Measurements from ENCODE around the gene PRPF40B.

Gene PRPF40B

DNA sequence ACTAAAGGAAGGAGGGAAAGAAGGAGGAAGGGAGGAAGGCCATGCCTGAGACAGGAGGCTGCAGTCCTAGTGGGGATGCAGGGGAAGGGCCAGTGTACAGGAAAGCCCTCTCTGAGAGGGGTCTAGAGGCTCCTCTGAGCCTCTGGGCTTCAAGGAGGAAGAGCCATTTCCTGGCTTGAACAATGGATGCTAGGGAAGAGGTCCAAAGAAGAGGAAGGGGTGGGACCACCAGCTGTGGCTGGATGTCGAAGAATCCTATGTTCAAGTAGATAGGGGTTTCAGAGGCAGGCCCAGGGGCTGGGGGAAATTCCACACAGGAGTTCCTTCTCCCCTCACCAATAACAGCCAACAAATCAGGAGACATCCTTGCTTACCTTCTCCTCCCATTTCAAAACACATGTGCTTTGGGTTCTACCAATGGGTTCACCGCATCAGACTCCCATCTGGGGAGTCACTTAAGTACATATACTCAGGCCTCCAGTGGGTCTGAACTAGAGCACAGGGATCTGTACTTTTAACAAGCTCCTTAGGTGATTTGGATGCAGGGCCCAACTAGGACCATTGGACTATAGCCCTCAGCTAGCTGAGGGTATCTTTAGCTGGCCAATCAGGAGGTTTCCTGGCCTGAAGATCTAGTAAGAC lies 32.4 kb downstream of the PRPF40B start:
- no peak for DNase-seq (ENCODE audit: extremely low read depth in 1 of 2, low read depth in 1 of 2)

GRCh38 chr12:49658276-49658675 lies 34.9 kb downstream of the PRPF40B start:
- DNase-seq (ENCODE audit: extremely low read depth in 1 of 2, low read depth in 1 of 2) = no peak

DNA sequence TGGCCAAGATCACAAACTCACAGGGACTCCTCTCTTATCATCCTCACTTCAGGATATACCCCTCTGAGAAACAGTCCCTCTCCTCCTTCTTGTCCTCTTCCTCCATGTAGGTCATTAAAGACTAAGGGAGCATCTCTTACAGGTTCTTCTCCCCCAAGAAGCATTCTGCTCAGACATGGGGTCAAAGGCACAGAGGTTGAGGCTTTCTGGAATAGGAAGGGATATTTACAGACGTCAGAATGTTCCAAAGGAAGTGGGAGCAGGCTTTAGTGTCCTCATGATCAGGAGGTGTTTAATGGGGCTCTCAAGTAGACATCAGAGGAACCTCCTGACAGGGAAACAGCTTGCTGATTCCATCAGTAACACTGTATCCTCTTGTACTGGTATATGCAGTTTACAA lies 36.4 kb downstream of the PRPF40B start:
- no peak for DNase-seq (ENCODE audit: extremely low read depth in 1 of 2, low read depth in 1 of 2)

GRCh38 chr12:49661191-49661590 lies 37.8 kb downstream of the PRPF40B start:
- DNase-seq (ENCODE audit: extremely low read depth in 1 of 2, low read depth in 1 of 2) = no peak

GRCh38 chr12:49661746-49662145 lies 38.4 kb downstream of the PRPF40B start:
- DNase-seq (ENCODE audit: extremely low read depth in 1 of 2, low read depth in 1 of 2) = no peak

DNA sequence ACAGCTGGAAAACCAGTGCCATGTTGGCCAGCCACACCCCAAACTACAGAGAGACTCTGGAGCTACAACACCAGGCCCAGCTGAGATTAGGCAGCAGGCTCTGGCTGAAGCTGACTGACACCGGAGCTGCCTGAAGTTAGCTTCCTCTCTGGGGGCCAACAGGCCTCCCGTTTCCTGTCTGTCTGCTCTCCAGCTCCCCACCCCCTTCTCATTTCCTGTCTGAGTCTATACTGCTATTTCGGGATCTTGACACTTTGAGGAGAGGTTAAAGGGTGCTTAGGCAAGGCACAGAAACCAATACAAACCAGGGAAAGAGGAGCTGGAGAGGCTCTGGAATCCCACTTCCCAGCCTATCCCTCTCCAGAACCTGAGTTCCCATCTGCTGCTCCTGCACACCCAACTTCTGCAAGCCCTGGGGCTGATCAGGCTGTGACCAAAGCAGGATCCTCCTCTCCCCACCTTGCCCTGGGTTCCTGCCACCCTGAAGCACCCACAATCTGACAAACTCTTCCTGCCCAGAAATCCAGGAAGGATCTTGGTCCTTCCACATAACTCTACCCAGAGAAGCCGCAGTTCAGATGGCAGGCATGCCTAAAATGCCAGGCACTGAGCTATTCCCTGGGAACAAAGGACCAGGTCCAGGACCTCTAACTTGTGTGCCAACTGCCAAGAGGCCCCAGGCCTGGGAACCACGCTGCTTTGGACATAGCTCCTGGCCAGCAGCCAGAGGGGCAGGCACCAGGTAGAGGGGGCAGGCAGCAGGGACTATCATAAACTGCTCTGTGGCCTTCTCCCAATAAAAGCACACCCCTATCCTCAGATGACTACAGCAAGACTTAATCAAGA lies 39.9 kb downstream of the PRPF40B start:
- peak; percentile 37 to 64 for DNase-seq (ENCODE audit: extremely low read depth in 1 of 2, low read depth in 1 of 2)

DNA sequence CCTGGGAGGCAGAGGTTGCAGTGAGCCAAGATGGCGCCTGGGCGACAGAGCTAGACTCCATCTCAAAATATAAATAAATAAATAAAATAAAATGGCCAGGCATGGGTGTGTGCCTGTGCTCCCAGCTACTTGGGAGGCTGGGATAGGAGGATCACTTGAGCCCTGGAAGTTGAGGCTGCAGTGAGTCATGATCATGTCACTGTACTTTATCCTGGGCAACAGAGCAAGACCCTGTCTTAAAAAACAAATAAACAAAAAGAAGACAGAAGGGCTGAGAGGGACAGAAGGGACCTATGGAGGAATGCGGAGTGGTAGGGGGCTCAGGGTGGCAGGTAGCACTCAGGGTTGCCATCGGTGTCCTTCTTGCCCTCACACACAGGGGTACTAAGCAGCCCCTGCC lies 40.8 kb downstream of the PRPF40B start:
- no peak for DNase-seq (ENCODE audit: extremely low read depth in 1 of 2, low read depth in 1 of 2)

DNA sequence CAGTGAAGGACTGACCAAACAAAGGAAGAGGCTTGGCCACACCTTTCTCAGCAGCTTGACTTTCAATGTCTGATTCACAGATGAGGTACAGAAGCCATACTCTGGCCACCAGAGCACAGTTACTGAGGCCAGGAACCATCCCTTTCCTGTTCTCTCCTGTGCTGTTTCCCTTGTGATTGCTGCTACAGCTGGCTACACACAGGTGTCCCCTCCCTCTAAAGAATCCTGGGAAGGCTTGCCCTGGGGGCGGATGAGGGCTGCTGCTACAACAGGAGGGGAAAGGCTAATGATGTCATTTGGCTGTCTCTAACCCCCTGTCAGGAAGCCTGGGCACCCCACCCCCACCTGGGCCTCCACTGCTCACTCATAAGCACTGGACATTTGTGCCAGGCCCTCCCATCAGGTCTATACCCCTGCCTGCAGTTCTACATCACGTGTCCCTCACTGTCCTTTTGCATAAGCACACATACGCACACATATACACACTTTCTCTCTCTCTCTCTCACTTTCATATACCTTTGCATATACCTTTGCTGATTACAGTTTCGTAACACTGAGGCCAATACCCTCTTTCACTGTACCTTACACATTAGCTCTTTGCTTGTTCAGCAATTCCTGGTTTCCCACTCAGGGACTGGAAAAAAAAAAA lies 41.4 kb downstream of the PRPF40B start:
- DNase-seq (ENCODE audit: extremely low read depth in 1 of 2, low read depth in 1 of 2) = no peak

DNA sequence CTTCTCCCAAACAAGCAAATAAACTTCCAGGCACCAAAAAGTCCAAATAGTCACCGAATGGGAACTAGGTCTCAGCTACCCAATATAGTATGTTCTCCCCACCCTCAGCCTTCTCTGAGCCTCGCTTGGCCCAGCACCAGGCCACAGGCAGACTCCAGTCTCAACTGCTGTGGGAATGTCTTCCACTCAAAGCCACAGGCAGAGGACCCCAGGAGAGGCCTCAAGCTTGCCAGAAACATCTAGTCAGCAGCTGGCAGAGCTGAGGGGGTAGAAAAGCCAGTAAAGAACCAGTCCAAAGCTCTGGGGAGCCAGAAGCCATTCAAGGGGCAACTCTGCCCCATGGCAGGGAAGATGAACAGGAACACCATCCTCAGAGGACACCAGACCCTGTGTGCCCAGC lies 42.0 kb downstream of the PRPF40B start:
- DNase-seq (ENCODE audit: extremely low read depth in 1 of 2, low read depth in 1 of 2) = no peak

DNA sequence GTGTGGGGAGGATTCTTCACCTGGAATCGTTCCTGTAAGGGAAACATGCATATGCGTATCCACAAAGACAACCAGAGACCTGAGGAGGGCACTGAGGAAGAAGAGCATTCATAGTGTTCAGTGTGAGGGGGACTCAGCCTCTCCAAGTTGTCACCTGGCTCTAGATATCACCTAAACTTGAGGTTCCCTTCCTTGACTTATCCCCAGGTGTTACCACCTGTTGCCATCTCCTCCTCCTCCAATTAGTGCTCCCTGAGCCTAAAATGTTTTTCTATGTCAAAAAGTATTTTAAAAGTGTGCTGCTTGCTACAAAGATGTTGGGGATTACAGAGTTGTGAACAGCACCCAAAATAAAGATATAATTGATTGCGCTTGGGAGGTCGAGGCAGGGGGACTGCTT lies 42.8 kb downstream of the PRPF40B start:
- DNase-seq (ENCODE audit: extremely low read depth in 1 of 2, low read depth in 1 of 2) = no peak

DNA sequence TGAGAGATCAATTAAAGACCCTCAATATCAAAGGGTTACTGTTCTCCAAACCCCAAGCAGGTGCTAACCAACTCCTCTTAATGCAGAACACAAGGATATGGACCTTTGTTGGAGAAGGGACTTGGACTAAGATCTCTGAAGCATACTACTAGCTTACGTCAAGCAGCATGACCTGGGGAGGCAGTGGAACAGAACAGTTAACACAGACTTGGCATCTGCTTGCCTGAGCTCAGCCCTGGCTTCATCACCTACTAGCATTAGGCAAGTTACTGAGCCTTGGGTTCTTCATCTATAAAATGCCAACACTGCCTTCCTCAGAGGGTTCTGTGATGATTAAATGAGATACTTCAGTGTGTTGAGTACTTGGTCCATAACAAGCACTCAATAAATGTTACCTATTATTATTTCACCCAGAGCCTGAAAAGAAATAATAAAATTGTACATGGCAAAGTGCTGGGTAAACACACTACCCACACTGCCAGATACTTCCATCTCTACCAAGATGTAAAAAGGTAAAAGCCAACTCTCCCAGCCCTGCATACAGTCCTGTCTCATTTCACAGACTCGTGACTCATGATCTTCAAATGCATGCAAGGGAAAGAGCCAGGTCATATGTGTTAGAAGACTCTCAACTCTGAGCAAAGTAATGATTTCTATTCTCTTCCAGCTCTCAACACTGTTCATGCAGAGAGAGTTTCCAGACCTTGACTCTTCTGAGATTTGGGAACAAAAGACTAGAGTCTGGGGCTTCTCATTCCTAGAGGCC lies 44.1 kb downstream of the PRPF40B start:
- no peak for DNase-seq (ENCODE audit: extremely low read depth in 1 of 2, low read depth in 1 of 2)

- no peak for DNase-seq (ENCODE audit: extremely low read depth in 1 of 2, low read depth in 1 of 2)
These were observed 46.4 kb downstream of the PRPF40B start for GRCh38 chr12:49669796-49670195.

GRCh38 chr12:49671031-49671765 lies 47.8 kb downstream of the PRPF40B start:
- peak; percentile 14 to 40 for DNase-seq (ENCODE audit: extremely low read depth in 1 of 2, low read depth in 1 of 2)

GRCh38 chr12:49672301-49673217 lies 49.2 kb downstream of the PRPF40B start:
- DNase-seq (ENCODE audit: extremely low read depth in 1 of 2, low read depth in 1 of 2) = no peak

DNA sequence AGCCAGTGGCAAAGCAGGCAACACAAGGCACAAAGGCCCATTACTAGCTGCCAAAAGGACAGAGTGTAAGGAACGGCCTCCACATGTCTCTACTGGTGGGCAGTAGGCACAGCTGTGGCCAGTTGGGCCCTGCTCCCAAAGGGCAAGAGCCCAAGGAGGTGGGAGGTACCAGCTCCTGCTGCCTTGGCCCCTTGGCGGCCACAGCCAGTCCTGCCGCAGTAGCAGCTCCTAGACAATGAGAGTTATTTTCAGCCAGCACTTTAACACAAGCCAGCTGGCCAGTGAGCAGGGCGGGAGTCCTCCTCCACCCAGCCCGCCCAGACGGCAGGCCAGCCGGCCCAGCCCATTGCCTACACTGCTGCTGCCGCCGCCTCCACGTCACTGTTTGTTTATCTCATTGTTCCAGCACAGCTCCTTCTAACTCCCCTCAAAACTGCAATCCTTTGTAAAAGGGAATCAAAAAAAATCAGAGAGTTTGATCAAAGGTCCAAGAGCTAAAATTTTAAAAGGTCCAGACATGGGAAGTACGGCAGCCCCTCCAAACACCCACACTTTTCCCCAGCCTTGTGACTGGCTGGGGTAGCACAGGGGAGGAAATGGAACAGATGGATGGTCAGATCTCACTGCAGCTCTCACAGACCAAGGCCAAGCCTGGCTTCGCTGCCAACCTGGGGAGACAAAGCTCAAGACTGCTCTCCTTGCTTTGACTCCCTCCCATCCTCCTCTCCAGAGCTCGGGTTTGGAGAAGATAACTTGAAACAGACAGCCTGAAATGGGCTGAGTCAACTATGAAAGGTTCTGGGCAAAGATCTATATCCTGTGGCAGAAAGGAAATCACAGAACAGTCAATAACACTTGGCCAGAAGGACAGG lies 50.3 kb downstream of the PRPF40B start:
- no peak for DNase-seq (ENCODE audit: extremely low read depth in 1 of 2, low read depth in 1 of 2)

DNA sequence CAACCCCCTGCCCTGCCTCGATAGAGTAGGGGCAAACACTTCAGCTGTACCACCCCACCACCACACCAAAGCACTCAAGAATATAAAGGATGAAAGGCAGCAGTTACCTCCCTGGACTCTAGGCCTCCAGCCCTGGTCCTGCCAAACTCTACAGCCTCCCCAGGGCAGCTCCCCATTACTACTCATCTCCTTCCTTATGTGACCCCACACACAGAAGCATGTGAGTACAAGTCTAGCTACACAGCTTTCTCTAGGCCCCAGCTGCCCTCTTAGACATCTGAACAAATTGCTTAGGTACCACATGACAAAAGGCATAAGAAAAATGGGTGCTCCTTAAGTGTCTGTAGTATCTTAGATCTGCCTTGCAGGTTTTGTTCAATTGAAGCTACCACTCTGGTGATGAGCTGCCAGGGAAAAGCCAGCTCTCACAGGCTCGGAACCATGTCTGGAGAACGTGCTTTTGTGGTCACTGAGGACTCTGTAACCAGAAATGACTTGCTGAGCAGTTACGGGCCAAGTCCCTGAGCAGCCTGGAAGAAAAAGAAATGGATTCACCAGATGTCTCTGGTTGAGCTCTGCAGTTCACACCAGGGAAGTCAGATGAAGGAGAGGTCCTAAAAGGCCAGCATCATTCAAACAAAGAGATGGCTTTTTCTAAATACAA lies 51.1 kb downstream of the PRPF40B start:
- DNase-seq (ENCODE audit: extremely low read depth in 1 of 2, low read depth in 1 of 2) = no peak

DNA sequence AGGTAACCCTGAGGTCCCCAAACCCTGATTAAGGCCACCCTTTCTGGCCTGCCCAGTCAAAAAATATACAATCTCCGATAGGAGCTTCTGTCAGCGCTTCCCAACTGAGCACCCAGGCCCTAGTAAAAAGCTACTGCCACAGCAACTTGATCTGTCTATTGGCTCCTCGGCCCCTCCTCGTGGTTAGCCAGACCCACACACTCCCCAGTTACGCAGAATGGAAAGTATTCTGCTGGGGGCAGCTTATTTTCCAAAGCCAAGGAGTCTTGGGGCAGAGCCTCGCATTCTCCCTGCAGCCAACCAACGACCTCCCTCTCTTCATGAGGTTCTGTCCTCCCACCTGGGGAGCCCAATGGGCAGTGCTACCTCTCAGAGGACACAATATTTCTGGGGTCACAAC lies 51.8 kb downstream of the PRPF40B start:
- DNase-seq (ENCODE audit: extremely low read depth in 1 of 2, low read depth in 1 of 2) = no peak

DNA sequence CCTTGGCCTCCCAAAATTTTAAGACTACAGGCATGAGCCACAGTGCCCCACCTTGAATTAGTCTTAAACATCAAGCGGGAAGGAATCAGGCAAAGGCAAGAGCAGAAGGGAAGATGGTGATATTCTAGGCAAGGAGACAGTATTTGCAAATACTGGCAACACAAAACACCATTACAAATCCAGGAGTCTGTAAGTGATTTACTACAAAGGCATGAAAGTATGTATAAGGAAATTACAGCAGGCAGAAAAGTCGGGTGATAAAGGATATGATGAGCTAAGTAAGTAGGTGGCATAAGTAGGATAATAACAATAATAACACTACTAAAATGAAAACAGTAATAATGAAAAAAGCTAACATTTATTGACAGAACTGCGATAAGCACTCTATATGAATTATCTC lies 55.4 kb downstream of the PRPF40B start:
- DNase-seq (ENCODE audit: extremely low read depth in 1 of 2, low read depth in 1 of 2) = no peak
